Glomerular endothelial cell (primary cell): ENCODE measurements around the gene LRFN4. TPM values are rescaled to one million over a fixed set of nuclear protein-coding genes. Genes with fewer than 3 reads are reported as not detected.

Experiments used
- total RNA-seq: library from RNA; depleted of rRNA; stranded (reverse); fragments of >200 nt; gene quantifications from 2 replicates; pipeline ENCODE4 v1.2.3, GENCODE V29; 2015

LRFN4 gene
- total RNA-seq, 1 donor from 2014 or later: 49.7 TPM

Other genes with a start within 250 kb of the LRFN4 start
- gene RBM14, start 240.4 kb upstream of the LRFN4 start, total RNA-seq: 34.5 and 53.3 TPM in 2 replicates
- 112 and 115 TPM in 2 replicates for gene RBM4, start 218.4 kb upstream of the LRFN4 start, total RNA-seq
- gene RBM4B, start 179.2 kb upstream of the LRFN4 start, total RNA-seq: 16.6 and 16.7 TPM in 2 replicates
- gene SPTBN2, start 127.8 kb upstream of the LRFN4 start, total RNA-seq: 47.7 and 63.2 TPM in 2 replicates
- 17.8 and 32.7 TPM in 2 replicates for gene RCE1, start 13.6 kb upstream of the LRFN4 start, total RNA-seq
- gene PC, start 101.3 kb downstream of the LRFN4 start, total RNA-seq: 6.4 and 7.0 TPM in 2 replicates
- gene C11orf86, start 118.2 kb downstream of the LRFN4 start, total RNA-seq: not detected in 2 replicates
- gene SYT12, start 166.1 kb downstream of the LRFN4 start, total RNA-seq: 0.18 TPM in 1 of 2 replicates, not detected in the other
- 22.1 and 23.8 TPM in 2 replicates for gene RHOD, start 199.8 kb downstream of the LRFN4 start, total RNA-seq